ENCODE results near the gene PCDHA10. TPM values are rescaled to one million over a fixed set of nuclear protein-coding genes. Genes with fewer than 3 reads are reported as not detected.
"Not testable (repeated sequence)": the region's sequence is repeated elsewhere in the genome, so short reads cannot be mapped to it uniquely, and the experiment has no call there.

PCDHA10 gene
- polyA plus RNA-seq, 1 donor from 2014 or later: 5.5 TPM

DNA sequence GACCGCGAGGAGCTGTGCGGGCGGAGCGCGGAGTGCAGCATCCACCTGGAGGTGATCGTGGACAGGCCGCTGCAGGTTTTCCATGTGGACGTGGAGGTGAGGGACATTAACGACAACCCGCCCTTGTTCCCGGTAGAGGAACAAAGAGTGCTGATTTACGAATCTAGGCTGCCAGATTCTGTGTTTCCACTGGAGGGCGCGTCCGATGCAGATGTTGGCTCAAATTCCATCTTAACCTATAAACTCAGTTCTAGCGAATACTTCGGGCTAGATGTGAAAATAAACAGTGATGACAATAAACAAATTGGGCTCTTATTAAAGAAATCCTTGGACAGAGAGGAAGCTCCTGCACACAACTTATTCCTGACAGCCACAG, 27.3 kb upstream of the PCDHA10 start:
- TF ChIP-seq, protein P1, sequence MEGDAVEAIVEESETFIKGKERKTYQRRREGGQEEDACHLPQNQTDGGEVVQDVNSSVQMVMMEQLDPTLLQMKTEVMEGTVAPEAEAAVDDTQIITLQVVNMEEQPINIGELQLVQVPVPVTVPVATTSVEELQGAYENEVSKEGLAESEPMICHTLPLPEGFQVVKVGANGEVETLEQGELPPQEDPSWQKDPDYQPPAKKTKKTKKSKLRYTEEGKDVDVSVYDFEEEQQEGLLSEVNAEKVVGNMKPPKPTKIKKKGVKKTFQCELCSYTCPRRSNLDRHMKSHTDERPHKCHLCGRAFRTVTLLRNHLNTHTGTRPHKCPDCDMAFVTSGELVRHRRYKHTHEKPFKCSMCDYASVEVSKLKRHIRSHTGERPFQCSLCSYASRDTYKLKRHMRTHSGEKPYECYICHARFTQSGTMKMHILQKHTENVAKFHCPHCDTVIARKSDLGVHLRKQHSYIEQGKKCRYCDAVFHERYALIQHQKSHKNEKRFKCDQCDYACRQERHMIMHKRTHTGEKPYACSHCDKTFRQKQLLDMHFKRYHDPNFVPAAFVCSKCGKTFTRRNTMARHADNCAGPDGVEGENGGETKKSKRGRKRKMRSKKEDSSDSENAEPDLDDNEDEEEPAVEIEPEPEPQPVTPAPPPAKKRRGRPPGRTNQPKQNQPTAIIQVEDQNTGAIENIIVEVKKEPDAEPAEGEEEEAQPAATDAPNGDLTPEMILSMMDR (IDR thresholded peaks at IDR 0.05; ENCODE audit: poor library complexity, severe bottlenecking): no peak
- TF ChIP-seq SMC3 (conservative IDR thresholded peaks at IDR 0.05; ENCODE audit: poor library complexity) (no peak), MXI1 (conservative IDR thresholded peaks at IDR 0.05; ENCODE audit: poor library complexity, severe bottlenecking) (no peak), TAF1 (IDR thresholded peaks at IDR 0.05; ENCODE audit: low read depth) (no peak), EZH2 (IDR thresholded peaks at IDR 0.05; ENCODE audit: borderline replicate concordance, insufficient read depth, low read length, poor library complexity, severe bottlenecking) (no peak), RAD21 (conservative IDR thresholded peaks at IDR 0.05) (no peak), POLR2AphosphoS5 (IDR thresholded peaks at IDR 0.05) (no peak), EP300 (conservative IDR thresholded peaks at IDR 0.05; ENCODE audit: poor library complexity, severe bottlenecking) (no peak)
- Histone ChIP-seq H3K79me2 (replicated peaks; ENCODE audit: insufficient read depth, low read length) (peaks cover 40% of the 10 kb centered on the region), H3K4me3 (ENCODE audit: low read length) (no peak overlapping the region), H3K27ac (ENCODE audit: low read length) (no peak overlapping the region), H3K9me3 (ENCODE audit: low read length) (peaks cover 38% of the 10 kb centered on the region), H3K27me3 (ENCODE audit: insufficient read depth, low read depth, low read length) (no peaks in the 10 kb centered on the region), H3K9ac (ENCODE audit: low read length) (no peak overlapping the region), H3F3A (ENCODE audit: insufficient read depth, low read length, poor library complexity, severe bottlenecking) (no peaks in the 10 kb centered on the region), H2AFZ (ENCODE audit: low read depth, low read length) (no peak overlapping the region), H3K36me3 (ENCODE audit: insufficient read depth, low read length) (peaks cover 26% of the 10 kb centered on the region), H4K20me1 (ENCODE audit: insufficient read depth) (no peaks in the 10 kb centered on the region), H3K9me2 (ENCODE audit: insufficient read depth, low read length) (no peaks in the 10 kb centered on the region), H3K4me2 (ENCODE audit: low read length) (no peak overlapping the region)

DNA sequence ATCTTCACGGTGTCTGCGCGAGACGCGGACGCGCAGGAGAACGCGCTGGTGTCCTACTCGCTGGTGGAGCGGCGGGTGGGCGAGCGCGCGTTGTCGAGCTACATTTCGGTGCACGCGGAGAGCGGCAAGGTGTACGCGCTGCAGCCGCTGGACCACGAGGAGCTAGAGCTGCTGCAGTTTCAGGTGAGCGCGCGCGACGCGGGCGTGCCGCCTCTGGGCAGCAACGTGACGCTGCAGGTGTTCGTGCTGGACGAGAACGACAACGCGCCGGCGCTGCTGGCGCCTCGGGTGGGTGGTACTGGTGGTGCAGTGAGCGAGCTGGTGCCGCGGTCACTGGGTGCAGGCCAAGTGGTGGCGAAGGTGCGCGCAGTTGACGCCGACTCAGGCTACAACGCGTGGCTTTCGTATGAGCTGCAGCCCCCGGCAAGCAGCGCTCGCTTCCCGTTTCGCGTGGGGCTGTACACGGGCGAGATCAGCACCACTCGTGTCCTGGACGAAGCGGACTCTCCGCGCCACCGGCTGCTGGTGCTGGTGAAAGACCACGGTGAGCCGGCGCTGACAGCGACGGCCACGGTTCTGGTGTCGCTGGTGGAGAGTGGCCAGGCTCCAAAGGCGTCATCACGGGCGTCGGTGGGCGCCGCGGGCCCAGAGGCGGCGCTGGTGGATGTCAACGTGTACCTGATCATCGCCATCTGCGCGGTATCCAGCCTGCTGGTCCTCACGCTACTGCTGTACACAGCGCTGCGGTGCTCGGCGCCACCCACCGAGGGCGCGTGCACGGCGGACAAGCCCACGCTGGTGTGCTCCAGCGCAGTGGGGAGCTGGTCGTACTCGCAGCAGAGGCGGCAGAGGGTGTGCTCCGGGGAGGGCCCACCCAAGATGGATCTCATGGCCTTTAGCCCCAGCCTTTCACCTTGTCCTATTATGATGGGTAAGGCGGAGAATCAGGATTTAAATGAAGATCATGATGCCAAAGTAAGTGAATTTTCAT, 25.9 kb upstream of the PCDHA10 start:
- H3K9ac ChIP-seq (ENCODE audit: low read length); H3K9me2 ChIP-seq (ENCODE audit: insufficient read depth, low read length); H3K27ac ChIP-seq (ENCODE audit: low read length); H3K4me2 ChIP-seq (ENCODE audit: low read length); H2AFZ ChIP-seq (ENCODE audit: low read depth, low read length); H3K4me3 ChIP-seq (ENCODE audit: low read length); H3K27me3 ChIP-seq (ENCODE audit: insufficient read depth, low read depth, low read length); H3F3A ChIP-seq (ENCODE audit: insufficient read depth, low read length, poor library complexity, severe bottlenecking); H4K20me1 ChIP-seq (ENCODE audit: insufficient read depth): not testable (repeated sequence)
- Histone ChIP-seq H3K36me3 (ENCODE audit: insufficient read depth, low read length) (peaks cover 23% of the 10 kb centered on the region), H3K9me3 (ENCODE audit: low read length) (peaks cover 42% of the 10 kb centered on the region), H3K79me2 (replicated peaks; ENCODE audit: insufficient read depth, low read length) (peaks cover 39% of the 10 kb centered on the region)

DNA sequence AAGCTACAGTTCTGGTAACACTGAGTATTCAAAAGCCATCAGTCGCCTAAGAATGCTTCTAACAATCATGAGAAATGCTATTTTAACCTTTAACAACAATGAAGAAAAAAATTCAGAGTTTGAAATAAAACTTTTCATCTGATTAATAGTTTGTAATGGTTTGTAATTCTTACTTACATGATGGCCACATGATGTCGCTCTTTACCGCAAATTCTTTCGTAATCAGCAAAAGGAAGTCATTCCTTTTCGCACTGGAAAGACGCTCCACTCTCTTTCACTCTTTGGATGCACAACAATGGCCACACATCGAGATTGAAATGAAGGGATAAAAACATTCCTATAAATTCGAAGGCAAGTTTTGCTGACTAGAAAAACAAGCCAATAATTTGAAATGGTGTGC, 21.7 kb upstream of the PCDHA10 start, which contains the start of gene PCDHA7:
TSS of gene PCDHA7 (plus strand) at position 277 of the 400 bp plus-strand sequence. CDS start at position 392, 115 bp downstream.
- Histone ChIP-seq H3K9ac (ENCODE audit: low read length) (no peak within 1 kb of the TSS), H3F3A (ENCODE audit: insufficient read depth, low read length, poor library complexity, severe bottlenecking) (no peaks in the 10 kb centered on the region), H3K36me3 (ENCODE audit: insufficient read depth, low read length) (peaks cover 40% of the 10 kb centered on the region), H3K27ac (ENCODE audit: low read length) (no peak within 1 kb of the TSS), H3K4me3 (ENCODE audit: low read length) (no peak within 1 kb of the TSS), H2AFZ (ENCODE audit: low read depth, low read length) (no peak within 1 kb of the TSS), H3K27me3 (ENCODE audit: insufficient read depth, low read depth, low read length) (no peaks in the 10 kb centered on the region), H3K79me2 (replicated peaks; ENCODE audit: insufficient read depth, low read length) (peaks cover 26% of the 10 kb centered on the region), H3K9me3 (ENCODE audit: low read length) (peaks cover 50% of the 10 kb centered on the region), H4K20me1 (ENCODE audit: insufficient read depth) (no peaks in the 10 kb centered on the region), H3K4me2 (ENCODE audit: low read length) (no peak within 1 kb of the TSS), H3K9me2 (ENCODE audit: insufficient read depth, low read length) (no peaks in the 10 kb centered on the region)
- TF ChIP-seq MXI1 (conservative IDR thresholded peaks at IDR 0.05; ENCODE audit: poor library complexity, severe bottlenecking) (no peak), POLR2AphosphoS5 (IDR thresholded peaks at IDR 0.05) (no peak), TAF1 (IDR thresholded peaks at IDR 0.05; ENCODE audit: low read depth) (no peak), RAD21 (conservative IDR thresholded peaks at IDR 0.05) (no peak), EP300 (conservative IDR thresholded peaks at IDR 0.05; ENCODE audit: poor library complexity, severe bottlenecking) (no peak), SMC3 (conservative IDR thresholded peaks at IDR 0.05; ENCODE audit: poor library complexity) (no peak), EZH2 (IDR thresholded peaks at IDR 0.05; ENCODE audit: borderline replicate concordance, insufficient read depth, low read length, poor library complexity, severe bottlenecking) (no peak)
- TF ChIP-seq, protein P1 (IDR thresholded peaks at IDR 0.05; ENCODE audit: poor library complexity, severe bottlenecking): no peak
- TF ChIP-seq, protein P2, sequence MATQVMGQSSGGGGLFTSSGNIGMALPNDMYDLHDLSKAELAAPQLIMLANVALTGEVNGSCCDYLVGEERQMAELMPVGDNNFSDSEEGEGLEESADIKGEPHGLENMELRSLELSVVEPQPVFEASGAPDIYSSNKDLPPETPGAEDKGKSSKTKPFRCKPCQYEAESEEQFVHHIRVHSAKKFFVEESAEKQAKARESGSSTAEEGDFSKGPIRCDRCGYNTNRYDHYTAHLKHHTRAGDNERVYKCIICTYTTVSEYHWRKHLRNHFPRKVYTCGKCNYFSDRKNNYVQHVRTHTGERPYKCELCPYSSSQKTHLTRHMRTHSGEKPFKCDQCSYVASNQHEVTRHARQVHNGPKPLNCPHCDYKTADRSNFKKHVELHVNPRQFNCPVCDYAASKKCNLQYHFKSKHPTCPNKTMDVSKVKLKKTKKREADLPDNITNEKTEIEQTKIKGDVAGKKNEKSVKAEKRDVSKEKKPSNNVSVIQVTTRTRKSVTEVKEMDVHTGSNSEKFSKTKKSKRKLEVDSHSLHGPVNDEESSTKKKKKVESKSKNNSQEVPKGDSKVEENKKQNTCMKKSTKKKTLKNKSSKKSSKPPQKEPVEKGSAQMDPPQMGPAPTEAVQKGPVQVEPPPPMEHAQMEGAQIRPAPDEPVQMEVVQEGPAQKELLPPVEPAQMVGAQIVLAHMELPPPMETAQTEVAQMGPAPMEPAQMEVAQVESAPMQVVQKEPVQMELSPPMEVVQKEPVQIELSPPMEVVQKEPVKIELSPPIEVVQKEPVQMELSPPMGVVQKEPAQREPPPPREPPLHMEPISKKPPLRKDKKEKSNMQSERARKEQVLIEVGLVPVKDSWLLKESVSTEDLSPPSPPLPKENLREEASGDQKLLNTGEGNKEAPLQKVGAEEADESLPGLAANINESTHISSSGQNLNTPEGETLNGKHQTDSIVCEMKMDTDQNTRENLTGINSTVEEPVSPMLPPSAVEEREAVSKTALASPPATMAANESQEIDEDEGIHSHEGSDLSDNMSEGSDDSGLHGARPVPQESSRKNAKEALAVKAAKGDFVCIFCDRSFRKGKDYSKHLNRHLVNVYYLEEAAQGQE (IDR thresholded peaks at IDR 0.05; ENCODE audit: borderline replicate concordance): no peak

Data from neural cell (in vitro differentiated cells).